ENCODE results near the gene ALOX5AP.

Gene ALOX5AP

GRCh38 chr13:30711375-30711774, 24.0 kb upstream of the ALOX5AP start:
- DNase-seq (ENCODE audit: extremely low read depth, insufficient read length), result no peak
- Histone ChIP-seq H3K36me3 (ENCODE audit: control insufficient read depth, insufficient read depth, low read length) (no peaks in the 10 kb centered on the region), H3K4me3 (replicated peaks; ENCODE audit: low read depth, low read length) (no peak overlapping the region), H3K27me3 (replicated peaks; ENCODE audit: control insufficient read depth, insufficient read depth, low read length) (no peaks in the 10 kb centered on the region)
- no peak for TF ChIP-seq CTCF (IDR thresholded peaks at IDR 0.05; ENCODE audit: insufficient read depth, low read length, poor library complexity, severe bottlenecking)

- Histone ChIP-seq H3K4me3 (replicated peaks; ENCODE audit: low read depth, low read length) (no peak overlapping the region), H3K36me3 (ENCODE audit: control insufficient read depth, insufficient read depth, low read length) (no peaks in the 10 kb centered on the region)
- DNase-seq (ENCODE audit: extremely low read depth, insufficient read length), result no peak
Measured at GRCh38 chr13:30711837-30712236, 23.5 kb upstream of the ALOX5AP start.

GRCh38 chr13:30712536-30713532, 22.5 kb upstream of the ALOX5AP start:
- H3K36me3 ChIP-seq (ENCODE audit: control insufficient read depth, insufficient read depth, low read length), result no peaks in the 10 kb centered on the region
- H3K4me3 ChIP-seq (replicated peaks; ENCODE audit: low read depth, low read length), result no peak overlapping the region
- no peaks in the 10 kb centered on the region for H3K27me3 ChIP-seq (replicated peaks; ENCODE audit: control insufficient read depth, insufficient read depth, low read length)
- no peak for DNase-seq (ENCODE audit: extremely low read depth, insufficient read length)
- TF ChIP-seq CTCF (IDR thresholded peaks at IDR 0.05; ENCODE audit: insufficient read depth, low read length, poor library complexity, severe bottlenecking), result no peak

More at GRCh38 chr13:30711837-30712236, 23.5 kb upstream of the ALOX5AP start:
- no peak for TF ChIP-seq CTCF (IDR thresholded peaks at IDR 0.05; ENCODE audit: insufficient read depth, low read length, poor library complexity, severe bottlenecking)
- no peaks in the 10 kb centered on the region for H3K27me3 ChIP-seq (replicated peaks; ENCODE audit: control insufficient read depth, insufficient read depth, low read length)

- H3K36me3 ChIP-seq (ENCODE audit: control insufficient read depth, insufficient read depth, low read length), result no peaks in the 10 kb centered on the region
- no peak for DNase-seq (ENCODE audit: extremely low read depth, insufficient read length)
Measured at GRCh38 chr13:30714629-30715371, 20.5 kb upstream of the ALOX5AP start.

GRCh38 chr13:30715372-30715756, 20.0 kb upstream of the ALOX5AP start:
- DNase-seq (ENCODE audit: extremely low read depth, insufficient read length), result no peak

More at GRCh38 chr13:30714629-30715371, 20.5 kb upstream of the ALOX5AP start:
- Histone ChIP-seq H3K27me3 (replicated peaks; ENCODE audit: control insufficient read depth, insufficient read depth, low read length) (no peaks in the 10 kb centered on the region), H3K4me3 (replicated peaks; ENCODE audit: low read depth, low read length) (no peak overlapping the region)
- no peak for TF ChIP-seq CTCF (IDR thresholded peaks at IDR 0.05; ENCODE audit: insufficient read depth, low read length, poor library complexity, severe bottlenecking)

More at GRCh38 chr13:30715372-30715756, 20.0 kb upstream of the ALOX5AP start:
- no peaks in the 10 kb centered on the region for H3K27me3 ChIP-seq (replicated peaks; ENCODE audit: control insufficient read depth, insufficient read depth, low read length)
- H3K36me3 ChIP-seq (ENCODE audit: control insufficient read depth, insufficient read depth, low read length), result no peaks in the 10 kb centered on the region
- TF ChIP-seq CTCF (IDR thresholded peaks at IDR 0.05; ENCODE audit: insufficient read depth, low read length, poor library complexity, severe bottlenecking), result no peak
- H3K4me3 ChIP-seq (replicated peaks; ENCODE audit: low read depth, low read length), result no peak overlapping the region
